SK-N-SH (cell line): ENCODE data around the gene CCDC57. TPM values are rescaled to one million over a fixed set of nuclear protein-coding genes. Genes with fewer than 3 reads are reported as not detected.
A peak's percentile ranks its signal among the peaks of the same experiment; 100 is the strongest.

Experiments used
- CTCF ChIA-PET: fragments of 300-600, 350-600 bp; formaldehyde crosslinking; extraction: SDS; loops from one replicate; lab custom pipeline; 2021; lab: Yijun Ruan, JAX
- POLR2A ChIA-PET: fragments of 350-600 bp; sonication (Branson Sonifier 250); formaldehyde crosslinking; extraction: SDS; loops from one replicate; lab custom pipeline; 2020; ENCODE audit warnings: antibody characterized with exemption, inconsistent platforms; lab: Yijun Ruan, JAX
- DNase-seq: peaks from one replicate; pipeline ENCODE4 v3.0.0; 2012
- H2AFZ ChIP-seq: fragments of 200-600 bp; sonication (generic); 2 replicates; pipeline ENCODE4 v1.8.1; 2016; ENCODE audit warnings: antibody characterized with exemption, mild to moderate bottlenecking, low read depth
- H3F3A ChIP-seq: fragments of 200-600 bp; sonication (generic); replicated peaks from 2 replicates; pipeline ENCODE3; 2016; ENCODE audit warnings: antibody characterized with exemption, mild to moderate bottlenecking; ENCODE audit not compliant: insufficient read depth
- H3K27ac ChIP-seq, 2 experiments: fragments of 200-500 bp in 1 of 2; fragments of 200-600 bp in 1 of 2; sonication (Bioruptor generic) in 1 of 2; sonication (generic), shearing (Covaris generic) in 1 of 2; 2 replicates each; pipeline versions ENCODE4 v1.5.1 to v1.6.1; 2014 to 2016; ENCODE audit warnings: low read depth in 2 of 2, inconsistent platforms in 1 of 2, low read length in 1 of 2, mild to moderate bottlenecking in 1 of 2, mixed read lengths in 1 of 2
- H3K27me3 ChIP-seq: fragments of 200-600 bp; sonication (generic), shearing (Covaris generic); 2 replicates; pipeline ENCODE4 v1.6.1; 2016; ENCODE audit warnings: mixed run types; ENCODE audit not compliant: insufficient read depth
- H3K36me3 ChIP-seq, 2 experiments: fragments of 200-500 bp in 1 of 2; fragments of 200-600 bp in 1 of 2; sonication (Bioruptor generic) in 1 of 2; sonication (generic) in 1 of 2; replicated peaks in 1 of 2; 2 replicates each; pipeline versions ENCODE3 to v1.5.1; 2014 to 2016; ENCODE audit warnings: low read length in 1 of 2, mild to moderate bottlenecking in 1 of 2; ENCODE audit not compliant: insufficient read depth in 2 of 2, control insufficient read depth in 1 of 2
- H3K4me1 ChIP-seq, 2 experiments: fragments of 200-500 bp in 1 of 2; fragments of 200-600 bp in 1 of 2; sonication (Bioruptor generic) in 1 of 2; sonication (generic), shearing (Covaris generic) in 1 of 2; 2 replicates each; pipeline versions ENCODE4 v1.5.1 to v1.6.1; 2014 to 2016; ENCODE audit warnings: low read depth in 1 of 2, low read length in 1 of 2, mixed run types in 1 of 2; ENCODE audit not compliant: insufficient read depth in 2 of 2, control insufficient read depth in 1 of 2
- H3K4me2 ChIP-seq: fragments of 200-600 bp; sonication (generic), shearing (Covaris generic); 2 replicates; pipeline ENCODE4 v1.6.1; 2017; ENCODE audit warnings: mixed run types
- H3K4me3 ChIP-seq, 2 experiments: fragments of 200-500 bp in 1 of 2; fragments of 200-600 bp in 1 of 2; sonication (Bioruptor generic) in 1 of 2; sonication (generic), shearing (Covaris generic) in 1 of 2; 2 replicates each; pipeline versions ENCODE4 v1.5.1 to v1.8.1; 2014 to 2016; ENCODE audit warnings: low read depth in 2 of 2, inconsistent platforms in 1 of 2, low read length in 1 of 2, mild to moderate bottlenecking in 1 of 2, mixed read lengths in 1 of 2, moderate library complexity in 1 of 2
- H3K79me2 ChIP-seq: fragments of 200-600 bp; sonication (generic); 2 replicates; pipeline ENCODE4 v1.8.1; 2017; ENCODE audit warnings: mild to moderate bottlenecking; ENCODE audit not compliant: insufficient read depth
- H3K9ac ChIP-seq: fragments of 200-600 bp; sonication (generic); 2 replicates; pipeline ENCODE4 v1.6.1; 2017; ENCODE audit warnings: mixed run types
- H3K9me2 ChIP-seq: fragments of 200-600 bp; sonication (generic); 2 replicates; pipeline ENCODE4 v1.6.1; 2017; ENCODE audit warnings: mixed run types
- H3K9me3 ChIP-seq: fragments of 200-600 bp; sonication (generic); 2 replicates; pipeline ENCODE4 v1.6.1; 2017; ENCODE audit warnings: mixed run types, mild to moderate bottlenecking, moderate library complexity
- H4K20me1 ChIP-seq: fragments of 200-600 bp; sonication (generic); 2 replicates; pipeline ENCODE4 v1.6.1; 2017; ENCODE audit warnings: mild to moderate bottlenecking, mixed run types; ENCODE audit not compliant: insufficient read depth
- CHD2 ChIP-seq: fragments of 150-350 bp; IDR thresholded peaks from 2 replicates; pipeline ENCODE4 v1.6.1; 2018; ENCODE audit warnings: low read length; ENCODE audit not compliant: partially characterized antibody
- ELF1 ChIP-seq: IDR thresholded peaks from 2 replicates; pipeline ENCODE4 v1.4.0; 2012
- EP300 ChIP-seq, 2 experiments: IDR thresholded peaks; 2 replicates each; pipeline versions ENCODE4 v1.4.0 to v1.6.1; 2012; ENCODE audit warnings: borderline replicate concordance in 1 of 2, low read depth in 1 of 2, low read length in 1 of 2
- EZH2phosphoT487 ChIP-seq: fragments of 200-600 bp; sonication (generic); IDR thresholded peaks from 2 replicates; pipeline ENCODE4 v1.6.1; 2017; ENCODE audit warnings: low read depth, mixed run types, mild to moderate bottlenecking, antibody characterized with exemption, moderate library complexity, borderline replicate concordance
- FOSL2 ChIP-seq: IDR thresholded peaks from 2 replicates; pipeline ENCODE4 v1.4.0; 2012; ENCODE audit warnings: low read depth, mild to moderate bottlenecking, moderate library complexity, borderline replicate concordance
- FOXJ3 ChIP-seq: sonication (generic); formaldehyde crosslinking; IDR thresholded peaks from 2 replicates; pipeline ENCODE4 v1.5.1; 2020; ENCODE audit warnings: mild to moderate bottlenecking, missing genetic modification reagents
- FOXM1 ChIP-seq: IDR thresholded peaks from 2 replicates; pipeline ENCODE4 v1.4.0; 2012; ENCODE audit warnings: low read depth, mild to moderate bottlenecking
- GABPA ChIP-seq: IDR thresholded peaks from 2 replicates; pipeline ENCODE4 v1.4.0; 2012; ENCODE audit warnings: low read depth, mild to moderate bottlenecking
- JUND ChIP-seq: IDR thresholded peaks from 2 replicates; pipeline ENCODE4 v1.4.0; 2012
- MXI1 ChIP-seq: IDR thresholded peaks from 2 replicates; pipeline ENCODE4 v1.6.1; 2012; ENCODE audit warnings: mild to moderate bottlenecking, low read depth, low read length, improper control_type of control experiment
- NRF1 ChIP-seq: IDR thresholded peaks from 2 replicates; pipeline ENCODE4 v1.6.1; 2012; ENCODE audit warnings: low read depth, mild to moderate bottlenecking, low read length
- RAD21 ChIP-seq: IDR thresholded peaks from 2 replicates; pipeline ENCODE4 v1.6.1; 2012; ENCODE audit warnings: mild to moderate bottlenecking, low read length
- RFX5 ChIP-seq: IDR thresholded peaks from 2 replicates; pipeline ENCODE4 v1.6.1; 2012; ENCODE audit warnings: mild to moderate bottlenecking, improper control_type of control experiment, low read length
- TAF1 ChIP-seq: IDR thresholded peaks from 2 replicates; pipeline ENCODE4 v1.6.1; 2012; ENCODE audit warnings: low read depth, mild to moderate bottlenecking, low read length, moderate library complexity, borderline replicate concordance
- WGBS: methylation state at CpG from one replicate; pipeline ENCODE4 v1.1.6; 2017; ENCODE audit warnings: low lambda C conversion rate; 5-methylcytosine and 5-hydroxymethylcytosine counted together
- polyA plus RNA-seq, 3 experiments: library from polyadenylated mRNA; depleted of rRNA; stranded (reverse); fragments of >200 nt; gene quantifications; 2 replicates each; pipeline ENCODE4 v1.2.3, GENCODE V29; 2012
- TF ChIP-seq, protein P1 (sequence below): IDR thresholded peaks from 2 replicates; pipeline ENCODE4 v1.4.0; 2012; ENCODE audit warnings: low read depth, borderline replicate concordance
- TF ChIP-seq, protein P2 (sequence below): IDR thresholded peaks from 2 replicates; pipeline ENCODE4 v1.6.1; 2012; ENCODE audit warnings: mild to moderate bottlenecking, low read depth, low read length, moderate library complexity
- TF ChIP-seq, protein P3 (sequence below): IDR thresholded peaks from 2 replicates; pipeline ENCODE4; 2012
- TF ChIP-seq, protein P4 (sequence below): IDR thresholded peaks from 2 replicates; pipeline ENCODE4 v1.4.0; 2012; ENCODE audit warnings: low read depth, borderline replicate concordance
- TF ChIP-seq, protein P5 (sequence below): fragments of 150-350 bp; IDR thresholded peaks from 2 replicates; pipeline ENCODE4 v1.6.1; 2016; ENCODE audit warnings: mild to moderate bottlenecking, low read depth, low read length
- TF ChIP-seq, protein P6 (sequence below): IDR thresholded peaks from 2 replicates; pipeline ENCODE4 v1.4.0; 2012; ENCODE audit warnings: low read depth

Gene CCDC57
- polyA plus RNA-seq, 1 of the 3 experiments (the other 2 are of a cell fraction) = 68.6 TPM

DNA sequence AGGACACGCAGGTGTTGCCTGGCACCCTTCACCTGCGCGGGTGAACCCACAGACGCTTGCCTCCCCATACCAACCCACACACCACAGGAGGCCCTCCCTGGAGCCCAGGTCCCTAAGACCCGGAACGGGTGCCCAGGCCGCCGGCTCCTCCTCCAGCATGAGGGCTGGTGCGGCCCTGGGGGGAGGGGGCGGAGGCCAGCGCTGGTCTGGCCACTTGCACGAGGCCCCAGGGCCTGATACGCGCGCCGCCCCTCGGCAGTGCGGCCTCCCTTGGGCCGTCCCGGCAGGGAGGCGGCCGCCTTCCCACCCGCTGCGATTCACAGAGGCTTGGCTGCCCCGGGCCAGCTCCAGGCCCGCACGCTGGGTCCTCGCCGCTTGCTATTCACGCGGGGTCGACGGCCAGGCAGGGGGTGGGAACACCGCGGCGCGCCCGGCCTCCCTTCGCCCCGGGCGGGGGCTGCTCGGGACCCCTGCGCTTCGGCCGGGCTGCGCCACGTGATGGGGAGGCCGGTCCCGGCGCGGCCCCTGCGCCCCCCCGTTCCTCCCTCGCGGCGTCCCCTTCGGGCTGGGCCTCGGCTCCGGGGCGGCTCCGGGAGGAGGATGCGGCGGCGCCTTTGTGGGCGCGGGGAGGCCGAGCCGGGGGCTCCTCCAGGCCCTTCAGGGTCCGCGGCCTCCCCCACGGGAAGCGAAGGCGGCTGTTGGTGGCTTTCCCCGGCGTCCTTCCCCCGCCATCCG is 115.3 kb downstream of the CCDC57 start:
- Histone ChIP-seq H2AFZ (no peak overlapping the region), H3K9ac (peak overlapping the region; percentile 88), H3K9me2 (no peaks in the 10 kb centered on the region), H3K27me3 (no peaks in the 10 kb centered on the region), H3K4me2 (peak overlapping the region; percentile 100), H3K36me3 (peaks cover 20 to 35% of the 10 kb centered on the region in 2 experiments), H3K79me2 (peaks cover 39% of the 10 kb centered on the region), H3K4me1 (peaks cover 21 to 47% of the 10 kb centered on the region in 2 experiments), H3F3A (peaks cover 12% of the 10 kb centered on the region), H3K9me3 (no peaks in the 10 kb centered on the region), H3K4me3 (peak overlapping the region; percentile 86 to 94), H4K20me1 (peaks cover 23% of the 10 kb centered on the region), H3K27ac (peak overlapping the region; percentile 77 to 94)
- peak; percentile 91 for DNase-seq
- POLR2A ChIA-PET = interaction anchor here (0.5 to 2.2 kb wide), 14 partner anchors 9 to 186 kb away, joined by 3 to 19 read pairs (median 4); partner anchors contain the start of genes CENPX, DCXR and LRRC45
- TF ChIP-seq MXI1 = peak; percentile 71
- TF ChIP-seq FOXJ3 (CRISPR knock-in tag) = no peak
- TF ChIP-seq RAD21 = no peak
- no peak for TF ChIP-seq NRF1
- TF ChIP-seq, protein P1, sequence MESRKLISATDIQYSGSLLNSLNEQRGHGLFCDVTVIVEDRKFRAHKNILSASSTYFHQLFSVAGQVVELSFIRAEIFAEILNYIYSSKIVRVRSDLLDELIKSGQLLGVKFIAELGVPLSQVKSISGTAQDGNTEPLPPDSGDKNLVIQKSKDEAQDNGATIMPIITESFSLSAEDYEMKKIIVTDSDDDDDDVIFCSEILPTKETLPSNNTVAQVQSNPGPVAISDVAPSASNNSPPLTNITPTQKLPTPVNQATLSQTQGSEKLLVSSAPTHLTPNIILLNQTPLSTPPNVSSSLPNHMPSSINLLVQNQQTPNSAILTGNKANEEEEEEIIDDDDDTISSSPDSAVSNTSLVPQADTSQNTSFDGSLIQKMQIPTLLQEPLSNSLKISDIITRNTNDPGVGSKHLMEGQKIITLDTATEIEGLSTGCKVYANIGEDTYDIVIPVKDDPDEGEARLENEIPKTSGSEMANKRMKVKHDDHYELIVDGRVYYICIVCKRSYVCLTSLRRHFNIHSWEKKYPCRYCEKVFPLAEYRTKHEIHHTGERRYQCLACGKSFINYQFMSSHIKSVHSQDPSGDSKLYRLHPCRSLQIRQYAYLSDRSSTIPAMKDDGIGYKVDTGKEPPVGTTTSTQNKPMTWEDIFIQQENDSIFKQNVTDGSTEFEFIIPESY = no peak
- no peak for TF ChIP-seq EP300 (IDR thresholded peaks at IDR 0.05; ENCODE audit: borderline replicate concordance in 1 of 2, low read depth in 1 of 2, low read length in 1 of 2)
- no peak for TF ChIP-seq EZH2phosphoT487
- TF ChIP-seq TAF1 = 0 out of 2 replicates have a peak, but pooled peaks have one; percentile 18
- no peak for TF ChIP-seq GABPA
- TF ChIP-seq, protein P2, sequence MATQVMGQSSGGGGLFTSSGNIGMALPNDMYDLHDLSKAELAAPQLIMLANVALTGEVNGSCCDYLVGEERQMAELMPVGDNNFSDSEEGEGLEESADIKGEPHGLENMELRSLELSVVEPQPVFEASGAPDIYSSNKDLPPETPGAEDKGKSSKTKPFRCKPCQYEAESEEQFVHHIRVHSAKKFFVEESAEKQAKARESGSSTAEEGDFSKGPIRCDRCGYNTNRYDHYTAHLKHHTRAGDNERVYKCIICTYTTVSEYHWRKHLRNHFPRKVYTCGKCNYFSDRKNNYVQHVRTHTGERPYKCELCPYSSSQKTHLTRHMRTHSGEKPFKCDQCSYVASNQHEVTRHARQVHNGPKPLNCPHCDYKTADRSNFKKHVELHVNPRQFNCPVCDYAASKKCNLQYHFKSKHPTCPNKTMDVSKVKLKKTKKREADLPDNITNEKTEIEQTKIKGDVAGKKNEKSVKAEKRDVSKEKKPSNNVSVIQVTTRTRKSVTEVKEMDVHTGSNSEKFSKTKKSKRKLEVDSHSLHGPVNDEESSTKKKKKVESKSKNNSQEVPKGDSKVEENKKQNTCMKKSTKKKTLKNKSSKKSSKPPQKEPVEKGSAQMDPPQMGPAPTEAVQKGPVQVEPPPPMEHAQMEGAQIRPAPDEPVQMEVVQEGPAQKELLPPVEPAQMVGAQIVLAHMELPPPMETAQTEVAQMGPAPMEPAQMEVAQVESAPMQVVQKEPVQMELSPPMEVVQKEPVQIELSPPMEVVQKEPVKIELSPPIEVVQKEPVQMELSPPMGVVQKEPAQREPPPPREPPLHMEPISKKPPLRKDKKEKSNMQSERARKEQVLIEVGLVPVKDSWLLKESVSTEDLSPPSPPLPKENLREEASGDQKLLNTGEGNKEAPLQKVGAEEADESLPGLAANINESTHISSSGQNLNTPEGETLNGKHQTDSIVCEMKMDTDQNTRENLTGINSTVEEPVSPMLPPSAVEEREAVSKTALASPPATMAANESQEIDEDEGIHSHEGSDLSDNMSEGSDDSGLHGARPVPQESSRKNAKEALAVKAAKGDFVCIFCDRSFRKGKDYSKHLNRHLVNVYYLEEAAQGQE = 0 out of 2 replicates have a peak, but pooled peaks have one; percentile 32
- TF ChIP-seq FOXM1 = no peak
- TF ChIP-seq RFX5 = no peak
- TF ChIP-seq CHD2 = peak; percentile 67
- TF ChIP-seq ELF1 = no peak
- TF ChIP-seq JUND = no peak
- TF ChIP-seq FOSL2 = no peak
- TF ChIP-seq, protein P3, sequence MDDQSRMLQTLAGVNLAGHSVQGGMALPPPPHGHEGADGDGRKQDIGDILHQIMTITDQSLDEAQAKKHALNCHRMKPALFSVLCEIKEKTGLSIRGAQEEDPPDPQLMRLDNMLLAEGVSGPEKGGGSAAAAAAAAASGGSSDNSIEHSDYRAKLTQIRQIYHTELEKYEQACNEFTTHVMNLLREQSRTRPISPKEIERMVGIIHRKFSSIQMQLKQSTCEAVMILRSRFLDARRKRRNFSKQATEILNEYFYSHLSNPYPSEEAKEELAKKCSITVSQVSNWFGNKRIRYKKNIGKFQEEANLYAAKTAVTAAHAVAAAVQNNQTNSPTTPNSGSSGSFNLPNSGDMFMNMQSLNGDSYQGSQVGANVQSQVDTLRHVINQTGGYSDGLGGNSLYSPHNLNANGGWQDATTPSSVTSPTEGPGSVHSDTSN = no peak
- TF ChIP-seq, protein P4, sequence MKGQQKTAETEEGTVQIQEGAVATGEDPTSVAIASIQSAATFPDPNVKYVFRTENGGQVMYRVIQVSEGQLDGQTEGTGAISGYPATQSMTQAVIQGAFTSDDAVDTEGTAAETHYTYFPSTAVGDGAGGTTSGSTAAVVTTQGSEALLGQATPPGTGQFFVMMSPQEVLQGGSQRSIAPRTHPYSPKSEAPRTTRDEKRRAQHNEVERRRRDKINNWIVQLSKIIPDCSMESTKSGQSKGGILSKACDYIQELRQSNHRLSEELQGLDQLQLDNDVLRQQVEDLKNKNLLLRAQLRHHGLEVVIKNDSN = peak; percentile 67
- TF ChIP-seq, protein P5, sequence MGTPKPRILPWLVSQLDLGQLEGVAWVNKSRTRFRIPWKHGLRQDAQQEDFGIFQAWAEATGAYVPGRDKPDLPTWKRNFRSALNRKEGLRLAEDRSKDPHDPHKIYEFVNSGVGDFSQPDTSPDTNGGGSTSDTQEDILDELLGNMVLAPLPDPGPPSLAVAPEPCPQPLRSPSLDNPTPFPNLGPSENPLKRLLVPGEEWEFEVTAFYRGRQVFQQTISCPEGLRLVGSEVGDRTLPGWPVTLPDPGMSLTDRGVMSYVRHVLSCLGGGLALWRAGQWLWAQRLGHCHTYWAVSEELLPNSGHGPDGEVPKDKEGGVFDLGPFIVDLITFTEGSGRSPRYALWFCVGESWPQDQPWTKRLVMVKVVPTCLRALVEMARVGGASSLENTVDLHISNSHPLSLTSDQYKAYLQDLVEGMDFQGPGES = no peak
- TF ChIP-seq, protein P6, sequence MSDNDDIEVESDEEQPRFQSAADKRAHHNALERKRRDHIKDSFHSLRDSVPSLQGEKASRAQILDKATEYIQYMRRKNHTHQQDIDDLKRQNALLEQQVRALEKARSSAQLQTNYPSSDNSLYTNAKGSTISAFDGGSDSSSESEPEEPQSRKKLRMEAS = peak; percentile 85
- CTCF ChIA-PET = interaction anchor here (1.0 to 2.6 kb wide), 8 partner anchors 9 to 138 kb away, joined by 3 to 14 read pairs (median 6); partner anchors contain the start of genes CENPX and LRRC45
- 11% methylated on average over 12 of the region's 77 CpGs for WGBS
